WTC11 (cell line): ENCODE measurements around the gene PLXDC2. TPM values are rescaled to one million over a fixed set of nuclear protein-coding genes. Genes with fewer than 3 reads are reported as not detected.

Experiments
- ATAC-seq: fragments of 200-7000 bp; cut with Tn5 transposase; 2 replicates; pipeline ENCODE4 v1.10.0; 2021; ENCODE audit warnings: mild to moderate bottlenecking, moderate library complexity
- CTCF ChIA-PET: fragments of 300-600 bp; sonication (Branson Sonifier 250); formaldehyde crosslinking; loops from one replicate; lab custom pipeline; 2021; ENCODE audit warnings: antibody characterized with exemption; lab: Charles Lee
- POLR2A ChIA-PET: fragments of 350-600 bp; sonication (Branson Sonifier 250); formaldehyde crosslinking; loops from one replicate; lab custom pipeline; 2021; ENCODE audit warnings: antibody characterized with exemption; lab: Charles Lee
- DNase-seq: peaks from one replicate; pipeline ENCODE4 v3.0.0; 2021; ENCODE audit warnings: low spot score
- H3K27ac Mint-ChIP-seq: 2 replicates; pipeline ENCODE4 v1.8.0; 2021; ENCODE audit warnings: mixed read lengths
- H3K27me3 Mint-ChIP-seq: 2 replicates; pipeline ENCODE4 v1.8.0; 2021; ENCODE audit warnings: low read depth, mild to moderate bottlenecking, moderate library complexity, mixed read lengths
- H3K36me3 Mint-ChIP-seq: 2 replicates; pipeline ENCODE4 v1.8.0; 2021; ENCODE audit warnings: mixed read lengths
- H3K4me1 Mint-ChIP-seq: 2 replicates; pipeline ENCODE4 v1.8.0; 2022; ENCODE audit warnings: mixed read lengths
- H3K4me3 Mint-ChIP-seq: 2 replicates; pipeline ENCODE4 v1.8.0; 2021; ENCODE audit warnings: mild to moderate bottlenecking, moderate library complexity, mixed read lengths
- H3K9me3 Mint-ChIP-seq: 2 replicates; pipeline ENCODE4 v1.8.0; 2021; ENCODE audit warnings: mixed read lengths
- CBFB ChIP-seq: sonication (generic); formaldehyde crosslinking; IDR thresholded peaks from 2 replicates; pipeline ENCODE4 v1.8.1; 2022; ENCODE audit warnings: mild to moderate bottlenecking, low read depth, missing genetic modification reagents
- E2F1 ChIP-seq: sonication (generic); formaldehyde crosslinking; IDR thresholded peaks from 2 replicates; pipeline ENCODE4 v1.8.0; 2022; ENCODE audit warnings: mild to moderate bottlenecking, missing genetic modification reagents
- ELF4 ChIP-seq: sonication (generic); formaldehyde crosslinking; IDR thresholded peaks from 2 replicates; pipeline ENCODE4 v1.8.1; 2022; ENCODE audit warnings: low read depth, mild to moderate bottlenecking, moderate library complexity, missing genetic modification reagents
- FOXK1 ChIP-seq: sonication (generic); formaldehyde crosslinking; IDR thresholded peaks from 2 replicates; pipeline ENCODE4 v1.8.0; 2022; ENCODE audit warnings: mild to moderate bottlenecking, moderate library complexity, missing genetic modification reagents
- GRHL2 ChIP-seq: fragments of 250-450 bp; sonication (Bioruptor Pico); IDR thresholded peaks from 2 replicates; pipeline ENCODE4 v1.8.0; 2022; ENCODE audit warnings: mild to moderate bottlenecking, moderate library complexity; ENCODE audit not compliant: insufficient replicate concordance, severe bottlenecking
- HMGA2 ChIP-seq: fragments of 250-450 bp; sonication (Bioruptor Pico); IDR thresholded peaks from 2 replicates; pipeline ENCODE4 v1.4.0; 2021; ENCODE audit warnings: mild to moderate bottlenecking, moderate library complexity
- IRF1 ChIP-seq: sonication (generic); formaldehyde crosslinking; IDR thresholded peaks from 2 replicates; pipeline ENCODE4 v1.8.0; 2023; ENCODE audit warnings: missing genetic modification reagents
- JUN ChIP-seq: sonication (generic); formaldehyde crosslinking; IDR thresholded peaks from 2 replicates; pipeline ENCODE4 v1.8.0; 2023; ENCODE audit warnings: mild to moderate bottlenecking, missing genetic modification reagents
- MXD4 ChIP-seq: fragments of 250-450 bp; sonication (Bioruptor Pico); IDR thresholded peaks from 2 replicates; pipeline ENCODE4 v1.8.0; 2021; ENCODE audit warnings: mild to moderate bottlenecking, moderate library complexity, borderline replicate concordance
- NR1H2 ChIP-seq: sonication (generic); formaldehyde crosslinking; IDR thresholded peaks from 2 replicates; pipeline ENCODE4 v1.9.0; 2021; ENCODE audit warnings: mild to moderate bottlenecking, moderate library complexity, missing genetic modification reagents
- NR3C1 ChIP-seq: sonication (generic); formaldehyde crosslinking; conservative IDR thresholded peaks from 2 replicates; pipeline ENCODE4 v1.8.1; 2023; ENCODE audit warnings: low read depth, mild to moderate bottlenecking, missing genetic modification reagents
- SOX15 ChIP-seq: fragments of 250-450 bp; sonication (Bioruptor Pico); IDR thresholded peaks from 2 replicates; pipeline ENCODE4 v1.9.0; 2021; ENCODE audit warnings: mild to moderate bottlenecking
- USF1 ChIP-seq: sonication (generic); formaldehyde crosslinking; IDR thresholded peaks from 2 replicates; pipeline ENCODE4 v1.8.0; 2022; ENCODE audit warnings: mild to moderate bottlenecking, missing genetic modification reagents
- ZBTB21 ChIP-seq: sonication (generic); formaldehyde crosslinking; IDR thresholded peaks from 2 replicates; pipeline ENCODE4 v1.8.1; 2023; ENCODE audit warnings: mild to moderate bottlenecking, missing genetic modification reagents, borderline replicate concordance
- ZNF121 ChIP-seq: sonication (generic); formaldehyde crosslinking; IDR thresholded peaks from 2 replicates; pipeline ENCODE4 v1.8.0; 2023; ENCODE audit warnings: missing genetic modification reagents
- ZNF232 ChIP-seq: sonication (generic); formaldehyde crosslinking; IDR thresholded peaks from 2 replicates; pipeline ENCODE4 v1.8.0; 2022; ENCODE audit warnings: mild to moderate bottlenecking, missing genetic modification reagents
- ZNF263 ChIP-seq: sonication (generic); formaldehyde crosslinking; IDR thresholded peaks from 2 replicates; pipeline ENCODE4 v1.8.1; 2022; ENCODE audit warnings: low read depth, mild to moderate bottlenecking, moderate library complexity, missing genetic modification reagents
- ZNF416 ChIP-seq: fragments of 250-450 bp; sonication (Bioruptor Pico); IDR thresholded peaks from 2 replicates; pipeline ENCODE4 v1.9.0; 2021; ENCODE audit warnings: mild to moderate bottlenecking, inconsistent platforms
- ZNF532 ChIP-seq: fragments of 250-450 bp; sonication (Bioruptor Pico); IDR thresholded peaks from 2 replicates; pipeline ENCODE4 v1.9.0; 2021; ENCODE audit warnings: mild to moderate bottlenecking, borderline replicate concordance
- ZSCAN18 ChIP-seq: fragments of 250-450 bp; sonication (Bioruptor Pico); IDR thresholded peaks from 2 replicates; pipeline ENCODE4 v2.1.2; 2022; ENCODE audit warnings: mild to moderate bottlenecking, moderate library complexity
- total RNA-seq: library from RNA; stranded (reverse); gene quantifications from 3 replicates; pipeline ENCODE4 v1.2.3, GENCODE V29; 2021

Gene PLXDC2
- total RNA-seq, 1 experiment from 2014 or later: 31.7 TPM

- DNase-seq: no peak
These were observed 191.2 kb downstream of the PLXDC2 start for GRCh38 chr10:20007426-20007825.

GRCh38 chr10:20013991-20014750, 197.9 kb downstream of the PLXDC2 start:
- ATAC-seq: no peak
- H3K9me3 Mint-ChIP-seq: peaks cover 5% of the 10 kb centered on the region; the same call in 1 of the 2 replicates
- H3K27me3 Mint-ChIP-seq: no peaks in the 10 kb centered on the region
- no peak for DNase-seq
- TF ChIP-seq ZNF121 (CRISPR knock-in tag): no peak
- TF ChIP-seq ZNF416: no peak
- no peak for TF ChIP-seq SOX15 (CRISPR knock-in tag)
- no peak for TF ChIP-seq ZNF263 (CRISPR knock-in tag)
- TF ChIP-seq MXD4: no peak
- no peak for TF ChIP-seq IRF1
- no peak for TF ChIP-seq ZNF532 (CRISPR knock-in tag)
- TF ChIP-seq ZSCAN18 (CRISPR knock-in tag): no peak
- no peak for TF ChIP-seq USF1
- no peak for TF ChIP-seq HMGA2 (CRISPR knock-in tag)
- TF ChIP-seq E2F1 (CRISPR knock-in tag): no peak
- no peak for TF ChIP-seq ELF4 (CRISPR knock-in tag)
- TF ChIP-seq JUN (CRISPR knock-in tag): no peak
- no peak for TF ChIP-seq NR1H2 (CRISPR knock-in tag)
- no peak for TF ChIP-seq ZBTB21 (CRISPR knock-in tag)
- POLR2A ChIA-PET: no interaction called here
- H3K4me3 Mint-ChIP-seq: no peak overlapping the region
- H3K27ac Mint-ChIP-seq: no peak overlapping the region
- H3K36me3 Mint-ChIP-seq: peaks cover 12% of the 10 kb centered on the region; the same call in 1 of the 2 replicates
- peaks cover 36% of the 10 kb centered on the region for H3K4me1 Mint-ChIP-seq
- CTCF ChIA-PET: no interaction called here

More at GRCh38 chr10:20007426-20007825, 191.2 kb downstream of the PLXDC2 start:
- H3K36me3 Mint-ChIP-seq: peaks cover 16% of the 10 kb centered on the region
- H3K4me3 Mint-ChIP-seq: no peak overlapping the region
- no peak for TF ChIP-seq FOXK1 (CRISPR knock-in tag)
- TF ChIP-seq CBFB (CRISPR knock-in tag): no peak
- TF ChIP-seq ZNF232 (CRISPR knock-in tag): no peak
- TF ChIP-seq GRHL2 (CRISPR knock-in tag): no peak
- no peak for TF ChIP-seq NR3C1 (CRISPR knock-in tag)
- H3K4me1 Mint-ChIP-seq: peaks cover 50% of the 10 kb centered on the region
- ChIA-PET POLR2A (no interaction called here), CTCF (no interaction called here)
- no peak for ATAC-seq
- H3K27me3 Mint-ChIP-seq: no peaks in the 10 kb centered on the region
- H3K9me3 Mint-ChIP-seq: no peaks in the 10 kb centered on the region
- no peak overlapping the region for H3K27ac Mint-ChIP-seq
